GM12892 (cell line): ENCODE measurements around the gene RNF224.

ENCODE experiments used
- POLR2A ChIP-seq: IDR thresholded peaks from 2 replicates; pipeline ENCODE4 v1.6.1; 2011; ENCODE audit warnings: low read depth, low read length, control low read depth
- POLR2AphosphoS5 ChIP-seq: IDR thresholded peaks from 2 replicates; pipeline ENCODE4 v1.6.1; 2011; ENCODE audit warnings: low read depth, low read length, control low read depth
- TAF1 ChIP-seq: IDR thresholded peaks from 2 replicates; pipeline ENCODE4 v1.6.1; 2011; ENCODE audit warnings: low read depth, mild to moderate bottlenecking, control low read depth, low read length, borderline replicate concordance

DNA sequence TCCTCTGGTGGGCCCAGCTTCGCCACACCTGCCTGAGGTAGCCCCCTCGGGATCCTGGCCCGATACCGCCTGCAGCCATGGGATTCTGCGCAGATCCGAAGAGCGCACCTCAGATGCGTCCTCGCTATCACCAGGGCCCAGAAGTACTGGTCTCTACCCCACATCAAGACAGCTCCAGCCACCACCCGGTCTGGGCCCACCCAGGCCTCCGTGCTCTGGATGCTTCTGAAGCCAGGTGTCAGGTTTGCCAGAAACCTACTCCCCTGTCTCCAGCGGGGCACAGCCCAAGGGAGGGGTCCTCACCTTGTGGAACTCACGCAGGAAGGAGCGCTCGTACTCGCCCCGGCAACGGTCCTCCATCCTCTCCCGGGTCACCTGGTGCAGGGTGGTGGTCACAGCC, 41.4 kb upstream of the RNF224 start:
- TF ChIP-seq TAF1 (no peak), POLR2A (no peak), POLR2AphosphoS5 (no peak)
